Suprapubic skin (tissue), 4 donors: Measurements from ENCODE around the gene TTPAL.

Experiments used
- EP300 ChIP-seq: sonication (generic); formaldehyde crosslinking; IDR thresholded peaks from one replicate; pipeline ENCODE4 v1.6.1; 2017; ENCODE audit warnings: antibody characterized with exemption
- POLR2A ChIP-seq, 2 donors: fragments of 450-650 bp; IDR thresholded peaks; one replicate each; pipeline ENCODE4 v1.6.1; 2017; ENCODE audit warnings: antibody characterized with exemption in 2 of 2, mild to moderate bottlenecking in 2 of 2, moderate library complexity in 2 of 2
- POLR2AphosphoS5 ChIP-seq, 3 donors: sonication (generic); formaldehyde crosslinking; IDR thresholded peaks; one replicate each; pipeline ENCODE4 v1.6.1; 2017; ENCODE audit warnings: antibody characterized with exemption in 3 of 3
- TF ChIP-seq, protein P1 (sequence below), 2 donors: fragments of 200-600 bp in 1 of 2; fragments of 450-650 bp in 1 of 2; sonication (generic) in 1 of 2; IDR thresholded peaks; one replicate each; pipeline ENCODE4 v1.5.1; 2016 to 2019; ENCODE audit warnings: antibody characterized with exemption in 2 of 2, mild to moderate bottlenecking in 1 of 2, moderate library complexity in 1 of 2

DNA sequence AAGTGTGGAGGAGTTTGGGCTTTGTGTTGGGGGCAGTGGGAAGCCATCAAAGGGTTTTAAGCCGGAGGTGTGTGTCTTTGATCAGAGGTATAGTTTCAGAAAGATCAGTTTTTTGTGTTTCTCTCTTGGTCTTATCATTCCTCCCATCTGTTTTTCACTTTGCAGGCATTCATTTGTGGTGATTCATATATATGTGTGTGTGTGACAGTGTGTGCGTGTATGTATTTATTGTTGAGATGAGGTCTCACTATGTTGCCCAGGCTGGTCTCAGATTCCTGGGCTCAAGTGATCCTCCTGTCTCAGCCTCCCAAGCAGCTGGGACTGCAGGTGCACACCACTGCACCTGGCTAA is 57.3 kb downstream of the TTPAL start:
- TF ChIP-seq, protein P1, sequence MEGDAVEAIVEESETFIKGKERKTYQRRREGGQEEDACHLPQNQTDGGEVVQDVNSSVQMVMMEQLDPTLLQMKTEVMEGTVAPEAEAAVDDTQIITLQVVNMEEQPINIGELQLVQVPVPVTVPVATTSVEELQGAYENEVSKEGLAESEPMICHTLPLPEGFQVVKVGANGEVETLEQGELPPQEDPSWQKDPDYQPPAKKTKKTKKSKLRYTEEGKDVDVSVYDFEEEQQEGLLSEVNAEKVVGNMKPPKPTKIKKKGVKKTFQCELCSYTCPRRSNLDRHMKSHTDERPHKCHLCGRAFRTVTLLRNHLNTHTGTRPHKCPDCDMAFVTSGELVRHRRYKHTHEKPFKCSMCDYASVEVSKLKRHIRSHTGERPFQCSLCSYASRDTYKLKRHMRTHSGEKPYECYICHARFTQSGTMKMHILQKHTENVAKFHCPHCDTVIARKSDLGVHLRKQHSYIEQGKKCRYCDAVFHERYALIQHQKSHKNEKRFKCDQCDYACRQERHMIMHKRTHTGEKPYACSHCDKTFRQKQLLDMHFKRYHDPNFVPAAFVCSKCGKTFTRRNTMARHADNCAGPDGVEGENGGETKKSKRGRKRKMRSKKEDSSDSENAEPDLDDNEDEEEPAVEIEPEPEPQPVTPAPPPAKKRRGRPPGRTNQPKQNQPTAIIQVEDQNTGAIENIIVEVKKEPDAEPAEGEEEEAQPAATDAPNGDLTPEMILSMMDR (IDR thresholded peaks at IDR 0.05) = no peak
- no peak for TF ChIP-seq EP300
- no peak for TF ChIP-seq POLR2A (IDR thresholded peaks at IDR 0.05)
- TF ChIP-seq POLR2AphosphoS5 (IDR thresholded peaks at IDR 0.05) = no peak
